HepG2 (cell line): ENCODE data around the gene SCGB3A1. TPM values are rescaled to one million over a fixed set of nuclear protein-coding genes. Genes with fewer than 3 reads are reported as not detected.

ENCODE experiments used
- AGO2 ChIP-seq: fragments of 200-400 bp; formaldehyde crosslinking; optimal IDR thresholded peaks from 2 replicates; pipeline ENCODE3; 2017; ENCODE audit warnings: mild to moderate bottlenecking, low read depth, low read length, moderate library complexity
- DNMT1 ChIP-seq: sonication (generic); formaldehyde crosslinking; IDR thresholded peaks from 2 replicates; pipeline ENCODE4 v1.5.1; 2020; ENCODE audit warnings: mild to moderate bottlenecking, missing genetic modification reagents
- PHF8 ChIP-seq: sonication (generic); formaldehyde crosslinking; IDR thresholded peaks from 2 replicates; pipeline ENCODE4 v1.5.0; 2020; ENCODE audit warnings: missing genetic modification reagents
- ZNF160 ChIP-seq: sonication (generic); formaldehyde crosslinking; IDR thresholded peaks from 2 replicates; pipeline ENCODE4 v1.8.0; 2022; ENCODE audit warnings: mild to moderate bottlenecking, inconsistent platforms, missing genetic modification reagents
- polyA plus RNA-seq, 8 experiments: library from polyadenylated mRNA; depleted of rRNA in 3 of 8; stranded (reverse) in 7 of 8; unstranded in 1 of 8; fragments of >200 nt; fragmentation: Illumina TruSeq in 4 of 8; extraction: Trizol in 4 of 8; gene quantifications; 2 replicates each; pipeline versions ENCODE4 v1.2.1 to v1.2.3, GENCODE V29; 2011 to 2016; ENCODE audit warnings: low read depth in 4 of 8, missing spikeins in 1 of 8, mixed read lengths in 1 of 8; ENCODE audit not compliant: insufficient read depth in 1 of 8
- total RNA-seq, 5 experiments: library from RNA; depleted of rRNA; stranded (reverse); fragments of >200 nt; fragmentation: Illumina TruSeq; extraction: Trizol; gene quantifications; 2 replicates each; pipeline ENCODE4 v1.2.3, GENCODE V29; 2016; ENCODE audit warnings: low read depth in 1 of 5
- TF ChIP-seq, protein P1 (sequence below): IDR thresholded peaks from 2 replicates; pipeline ENCODE4 v1.6.1; 2012; ENCODE audit warnings: low read length, improper control_type of control experiment
- TF ChIP-seq, protein P2 (sequence below): sonication (generic); formaldehyde crosslinking; conservative IDR thresholded peaks from 2 replicates; pipeline ENCODE4 v1.8.1; 2023; ENCODE audit warnings: missing genetic modification reagents
- TF ChIP-seq, protein P3 (sequence below): sonication (generic); formaldehyde crosslinking; IDR thresholded peaks from 2 replicates; pipeline ENCODE4 v1.4.0; 2020; ENCODE audit warnings: missing genetic modification reagents, borderline replicate concordance
- TF ChIP-seq, protein P4 (sequence below): sonication (generic); formaldehyde crosslinking; IDR thresholded peaks from one replicate; pipeline ENCODE4 v1.5.1; 2020; ENCODE audit warnings: mild to moderate bottlenecking, missing genetic modification reagents; ENCODE audit errors: not compliant biosample characterization

SCGB3A1 gene
- total and polyA plus RNA-seq, 2 of the 13 experiments (the other 11 are each of a cell fraction or from before 2014, with no cell fraction given), result not detected

DNA sequence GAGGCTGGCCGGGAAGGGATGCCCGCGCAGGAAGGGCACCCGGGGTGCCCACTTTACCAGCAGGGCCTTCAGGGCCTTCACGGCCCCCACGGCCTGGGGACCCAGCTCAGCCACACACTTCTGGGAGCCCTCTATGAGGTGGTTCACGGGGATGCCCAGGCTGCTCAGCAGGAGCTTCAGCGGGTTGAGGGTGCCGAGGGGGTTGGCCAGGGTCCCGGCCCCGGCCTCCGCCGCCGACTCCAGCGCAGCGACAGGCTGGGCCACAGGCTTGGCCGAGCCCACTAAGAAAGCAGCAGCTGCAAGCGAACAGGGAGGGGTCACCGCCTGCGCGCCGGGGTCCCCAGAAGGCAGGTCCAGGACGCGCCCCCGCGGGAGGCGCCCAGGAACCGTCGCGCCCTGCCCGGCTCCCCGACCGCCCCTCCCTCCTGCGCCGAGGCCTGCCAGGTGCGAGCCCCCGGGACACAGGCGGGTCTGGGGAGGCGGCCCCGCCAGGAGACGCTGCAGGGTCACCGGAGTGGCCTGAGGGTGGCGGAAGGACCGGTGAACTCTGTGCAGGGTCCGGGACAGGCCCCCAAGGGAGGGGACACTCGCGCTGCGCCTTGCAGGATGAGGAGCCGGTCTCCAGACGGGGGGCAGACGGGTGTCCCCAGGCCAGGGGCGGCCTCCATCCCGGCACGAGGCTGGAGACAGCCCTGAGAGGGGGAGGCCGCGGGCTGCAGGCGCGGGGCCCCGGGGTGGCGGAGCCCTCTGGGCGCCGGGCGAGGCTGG, 572 bp downstream of the SCGB3A1 start (continued):
- TF ChIP-seq, protein P1, sequence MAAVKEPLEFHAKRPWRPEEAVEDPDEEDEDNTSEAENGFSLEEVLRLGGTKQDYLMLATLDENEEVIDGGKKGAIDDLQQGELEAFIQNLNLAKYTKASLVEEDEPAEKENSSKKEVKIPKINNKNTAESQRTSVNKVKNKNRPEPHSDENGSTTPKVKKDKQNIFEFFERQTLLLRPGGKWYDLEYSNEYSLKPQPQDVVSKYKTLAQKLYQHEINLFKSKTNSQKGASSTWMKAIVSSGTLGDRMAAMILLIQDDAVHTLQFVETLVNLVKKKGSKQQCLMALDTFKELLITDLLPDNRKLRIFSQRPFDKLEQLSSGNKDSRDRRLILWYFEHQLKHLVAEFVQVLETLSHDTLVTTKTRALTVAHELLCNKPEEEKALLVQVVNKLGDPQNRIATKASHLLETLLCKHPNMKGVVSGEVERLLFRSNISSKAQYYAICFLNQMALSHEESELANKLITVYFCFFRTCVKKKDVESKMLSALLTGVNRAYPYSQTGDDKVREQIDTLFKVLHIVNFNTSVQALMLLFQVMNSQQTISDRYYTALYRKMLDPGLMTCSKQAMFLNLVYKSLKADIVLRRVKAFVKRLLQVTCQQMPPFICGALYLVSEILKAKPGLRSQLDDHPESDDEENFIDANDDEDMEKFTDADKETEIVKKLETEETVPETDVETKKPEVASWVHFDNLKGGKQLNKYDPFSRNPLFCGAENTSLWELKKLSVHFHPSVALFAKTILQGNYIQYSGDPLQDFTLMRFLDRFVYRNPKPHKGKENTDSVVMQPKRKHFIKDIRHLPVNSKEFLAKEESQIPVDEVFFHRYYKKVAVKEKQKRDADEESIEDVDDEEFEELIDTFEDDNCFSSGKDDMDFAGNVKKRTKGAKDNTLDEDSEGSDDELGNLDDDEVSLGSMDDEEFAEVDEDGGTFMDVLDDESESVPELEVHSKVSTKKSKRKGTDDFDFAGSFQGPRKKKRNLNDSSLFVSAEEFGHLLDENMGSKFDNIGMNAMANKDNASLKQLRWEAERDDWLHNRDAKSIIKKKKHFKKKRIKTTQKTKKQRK, result no peak
- TF ChIP-seq, protein P2, sequence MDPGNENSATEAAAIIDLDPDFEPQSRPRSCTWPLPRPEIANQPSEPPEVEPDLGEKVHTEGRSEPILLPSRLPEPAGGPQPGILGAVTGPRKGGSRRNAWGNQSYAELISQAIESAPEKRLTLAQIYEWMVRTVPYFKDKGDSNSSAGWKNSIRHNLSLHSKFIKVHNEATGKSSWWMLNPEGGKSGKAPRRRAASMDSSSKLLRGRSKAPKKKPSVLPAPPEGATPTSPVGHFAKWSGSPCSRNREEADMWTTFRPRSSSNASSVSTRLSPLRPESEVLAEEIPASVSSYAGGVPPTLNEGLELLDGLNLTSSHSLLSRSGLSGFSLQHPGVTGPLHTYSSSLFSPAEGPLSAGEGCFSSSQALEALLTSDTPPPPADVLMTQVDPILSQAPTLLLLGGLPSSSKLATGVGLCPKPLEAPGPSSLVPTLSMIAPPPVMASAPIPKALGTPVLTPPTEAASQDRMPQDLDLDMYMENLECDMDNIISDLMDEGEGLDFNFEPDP (CRISPR knock-in tag), result no peak
- no peak for TF ChIP-seq DNMT1 (CRISPR knock-in tag)
- TF ChIP-seq PHF8, result no peak
- no peak for TF ChIP-seq AGO2
- TF ChIP-seq, protein P3, sequence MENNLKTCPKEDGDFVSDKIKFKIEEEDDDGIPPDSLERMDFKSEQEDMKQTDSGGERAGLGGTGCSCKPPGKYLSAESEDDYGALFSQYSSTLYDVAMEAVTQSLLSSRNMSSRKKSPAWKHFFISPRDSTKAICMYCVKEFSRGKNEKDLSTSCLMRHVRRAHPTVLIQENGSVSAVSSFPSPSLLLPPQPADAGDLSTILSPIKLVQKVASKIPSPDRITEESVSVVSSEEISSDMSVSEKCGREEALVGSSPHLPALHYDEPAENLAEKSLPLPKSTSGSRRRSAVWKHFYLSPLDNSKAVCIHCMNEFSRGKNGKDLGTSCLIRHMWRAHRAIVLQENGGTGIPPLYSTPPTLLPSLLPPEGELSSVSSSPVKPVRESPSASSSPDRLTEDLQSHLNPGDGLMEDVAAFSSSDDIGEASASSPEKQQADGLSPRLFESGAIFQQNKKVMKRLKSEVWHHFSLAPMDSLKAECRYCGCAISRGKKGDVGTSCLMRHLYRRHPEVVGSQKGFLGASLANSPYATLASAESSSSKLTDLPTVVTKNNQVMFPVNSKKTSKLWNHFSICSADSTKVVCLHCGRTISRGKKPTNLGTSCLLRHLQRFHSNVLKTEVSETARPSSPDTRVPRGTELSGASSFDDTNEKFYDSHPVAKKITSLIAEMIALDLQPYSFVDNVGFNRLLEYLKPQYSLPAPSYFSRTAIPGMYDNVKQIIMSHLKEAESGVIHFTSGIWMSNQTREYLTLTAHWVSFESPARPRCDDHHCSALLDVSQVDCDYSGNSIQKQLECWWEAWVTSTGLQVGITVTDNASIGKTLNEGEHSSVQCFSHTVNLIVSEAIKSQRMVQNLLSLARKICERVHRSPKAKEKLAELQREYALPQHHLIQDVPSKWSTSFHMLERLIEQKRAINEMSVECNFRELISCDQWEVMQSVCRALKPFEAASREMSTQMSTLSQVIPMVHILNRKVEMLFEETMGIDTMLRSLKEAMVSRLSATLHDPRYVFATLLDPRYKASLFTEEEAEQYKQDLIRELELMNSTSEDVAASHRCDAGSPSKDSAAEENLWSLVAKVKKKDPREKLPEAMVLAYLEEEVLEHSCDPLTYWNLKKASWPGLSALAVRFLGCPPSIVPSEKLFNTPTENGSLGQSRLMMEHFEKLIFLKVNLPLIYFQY (CRISPR knock-in tag), result no peak
- TF ChIP-seq ZNF160 (CRISPR knock-in tag), result no peak
- TF ChIP-seq, protein P4, sequence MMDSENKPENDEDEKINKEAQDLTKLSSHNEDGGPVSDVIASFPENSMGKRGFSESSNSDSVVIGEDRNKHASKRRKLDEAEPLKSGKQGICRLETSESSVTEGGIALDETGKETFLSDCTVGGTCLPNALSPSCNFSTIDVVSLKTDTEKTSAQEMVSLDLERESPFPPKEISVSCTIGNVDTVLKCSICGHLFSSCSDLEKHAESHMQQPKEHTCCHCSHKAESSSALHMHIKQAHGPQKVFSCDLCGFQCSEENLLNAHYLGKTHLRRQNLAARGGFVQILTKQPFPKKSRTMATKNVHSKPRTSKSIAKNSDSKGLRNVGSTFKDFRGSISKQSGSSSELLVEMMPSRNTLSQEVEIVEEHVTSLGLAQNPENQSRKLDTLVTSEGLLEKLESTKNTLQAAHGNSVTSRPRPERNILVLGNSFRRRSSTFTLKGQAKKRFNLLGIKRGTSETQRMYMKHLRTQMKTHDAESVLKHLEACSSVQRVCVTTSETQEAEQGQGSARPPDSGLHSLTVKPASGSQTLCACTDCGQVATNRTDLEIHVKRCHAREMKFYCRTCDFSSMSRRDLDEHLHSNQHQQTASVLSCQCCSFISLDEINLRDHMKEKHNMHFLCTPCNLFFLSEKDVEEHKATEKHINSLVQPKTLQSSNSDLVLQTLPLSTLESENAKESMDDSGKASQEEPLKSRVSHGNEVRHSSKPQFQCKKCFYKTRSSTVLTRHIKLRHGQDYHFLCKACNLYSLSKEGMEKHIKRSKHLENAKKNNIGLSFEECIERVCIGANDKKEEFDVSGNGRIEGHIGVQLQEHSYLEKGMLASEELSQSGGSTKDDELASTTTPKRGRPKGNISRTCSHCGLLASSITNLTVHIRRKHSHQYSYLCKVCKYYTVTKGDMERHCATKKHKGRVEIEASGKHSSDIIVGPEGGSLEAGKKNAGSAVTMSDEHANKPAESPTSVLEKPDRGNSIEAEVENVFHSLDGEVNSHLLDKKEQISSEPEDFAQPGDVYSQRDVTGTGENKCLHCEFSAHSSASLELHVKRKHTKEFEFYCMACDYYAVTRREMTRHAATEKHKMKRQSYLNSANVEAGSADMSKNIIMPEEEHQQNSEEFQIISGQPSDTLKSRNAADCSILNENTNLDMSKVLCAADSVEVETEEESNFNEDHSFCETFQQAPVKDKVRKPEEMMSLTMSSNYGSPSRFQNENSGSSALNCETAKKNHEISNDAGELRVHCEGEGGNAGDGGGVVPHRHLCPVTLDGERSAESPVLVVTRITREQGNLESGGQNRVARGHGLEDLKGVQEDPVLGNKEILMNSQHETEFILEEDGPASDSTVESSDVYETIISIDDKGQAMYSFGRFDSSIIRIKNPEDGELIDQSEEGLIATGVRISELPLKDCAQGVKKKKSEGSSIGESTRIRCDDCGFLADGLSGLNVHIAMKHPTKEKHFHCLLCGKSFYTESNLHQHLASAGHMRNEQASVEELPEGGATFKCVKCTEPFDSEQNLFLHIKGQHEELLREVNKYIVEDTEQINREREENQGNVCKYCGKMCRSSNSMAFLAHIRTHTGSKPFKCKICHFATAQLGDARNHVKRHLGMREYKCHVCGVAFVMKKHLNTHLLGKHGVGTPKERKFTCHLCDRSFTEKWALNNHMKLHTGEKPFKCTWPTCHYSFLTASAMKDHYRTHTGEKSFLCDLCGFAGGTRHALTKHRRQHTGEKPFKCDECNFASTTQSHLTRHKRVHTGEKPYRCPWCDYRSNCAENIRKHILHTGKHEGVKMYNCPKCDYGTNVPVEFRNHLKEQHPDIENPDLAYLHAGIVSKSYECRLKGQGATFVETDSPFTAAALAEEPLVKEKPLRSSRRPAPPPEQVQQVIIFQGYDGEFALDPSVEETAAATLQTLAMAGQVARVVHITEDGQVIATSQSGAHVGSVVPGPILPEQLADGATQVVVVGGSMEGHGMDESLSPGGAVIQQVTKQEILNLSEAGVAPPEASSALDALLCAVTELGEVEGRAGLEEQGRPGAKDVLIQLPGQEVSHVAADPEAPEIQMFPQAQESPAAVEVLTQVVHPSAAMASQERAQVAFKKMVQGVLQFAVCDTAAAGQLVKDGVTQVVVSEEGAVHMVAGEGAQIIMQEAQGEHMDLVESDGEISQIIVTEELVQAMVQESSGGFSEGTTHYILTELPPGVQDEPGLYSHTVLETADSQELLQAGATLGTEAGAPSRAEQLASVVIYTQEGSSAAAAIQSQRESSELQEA (CRISPR knock-in tag), result no peak
